Panc1 (cell line): ENCODE results near the gene IFIT3. TPM values are rescaled to one million over a fixed set of nuclear protein-coding genes. Genes with fewer than 3 reads are reported as not detected.

Experiments
- ATAC-seq: fragments of 200-7000 bp; cut with Tn5 transposase; 2 replicates; pipeline ENCODE4 v1.9.1; 2020; ENCODE audit warnings: mild to moderate bottlenecking, moderate library complexity
- BruUV-seq: library from RNA; stranded (reverse); fragments of 400-500 nt; replicated peaks from 2 replicates; lab custom pipeline; 2021; lab: Mats Ljungman, UMichigan
- CTCF ChIA-PET: fragments of 300-600 bp; sonication (Branson Sonifier 250); formaldehyde crosslinking; loops from one replicate; lab custom pipeline; 2022; ENCODE audit warnings: antibody characterized with exemption; lab: Charles Lee
- POLR2A ChIA-PET: fragments of 300-600 bp; sonication (Branson Sonifier 250); formaldehyde crosslinking; loops from one replicate; lab custom pipeline; 2022; ENCODE audit warnings: antibody characterized with exemption; lab: Charles Lee
- DNase-seq: peaks from one replicate; pipeline ENCODE4 v3.0.0-alpha.2; 2010; ENCODE audit warnings: low read depth, low spot score
- H3K27ac ChIP-seq: 2 replicates; pipeline ENCODE4 v1.5.1; 2011; ENCODE audit warnings: mild to moderate bottlenecking, low read length, inconsistent platforms
- H3K27me3 ChIP-seq: fragments of 200-500 bp; sonication (Bioruptor generic); 2 replicates; pipeline ENCODE4 v1.6.0; 2014; ENCODE audit warnings: low read length, inconsistent platforms; ENCODE audit not compliant: control insufficient read depth, insufficient read depth
- H3K36me3 ChIP-seq: fragments of 200-500 bp; sonication (Bioruptor generic); 2 replicates; pipeline ENCODE4 v1.5.1; 2014; ENCODE audit warnings: inconsistent platforms, mild to moderate bottlenecking, low read length, moderate library complexity; ENCODE audit not compliant: control insufficient read depth, insufficient read depth
- H3K4me1 ChIP-seq: 2 replicates; pipeline ENCODE4 v1.5.1; 2011; ENCODE audit warnings: inconsistent platforms, mild to moderate bottlenecking, low read length, moderate library complexity; ENCODE audit not compliant: control insufficient read depth, insufficient read depth
- H3K4me3 ChIP-seq, 2 experiments: 2 replicates each; pipeline ENCODE4 v1.5.1; 2011 to 2012; ENCODE audit warnings: low read depth in 2 of 2, low read length in 2 of 2, mild to moderate bottlenecking in 2 of 2, inconsistent platforms in 1 of 2, moderate library complexity in 1 of 2
- H3K9me3 ChIP-seq: fragments of 200-500 bp; sonication (Bioruptor generic); 2 replicates; pipeline ENCODE4 v1.5.1; 2014; ENCODE audit warnings: low read depth, mild to moderate bottlenecking, inconsistent platforms, low read length, moderate library complexity; ENCODE audit not compliant: control insufficient read depth, insufficient read depth
- CTCF ChIP-seq: fragments of 450-650 bp; IDR thresholded peaks from 2 replicates; pipeline ENCODE4 v1.5.1; 2017; ENCODE audit warnings: mild to moderate bottlenecking
- POLR2AphosphoS5 ChIP-seq: IDR thresholded peaks from 2 replicates; pipeline ENCODE4 v1.6.1; 2012; ENCODE audit warnings: mild to moderate bottlenecking, low read depth, low read length, moderate library complexity
- SIN3A ChIP-seq: IDR thresholded peaks from 2 replicates; pipeline ENCODE4 v1.6.1; 2012; ENCODE audit warnings: low read depth, mild to moderate bottlenecking, low read length, moderate library complexity, borderline replicate concordance; ENCODE audit not compliant: insufficient read depth
- TCF7L2 ChIP-seq: IDR thresholded peaks from 2 replicates; pipeline ENCODE4 v1.6.1; 2011; ENCODE audit warnings: mild to moderate bottlenecking, low read depth, low read length, inconsistent platforms
- in situ Hi-C: cut with HindIII; loops from 2 replicates; pipeline ENCODE4 v1.10.0; 2016; ENCODE audit warnings: low sequenced_read_pairs, low pct_unique_long_range_greater_than_20kb
- intact Hi-C: fragments of 100-400 bp; cut with micrococcal nuclease; formaldehyde crosslinking; loops from one replicate; pipeline ENCODE4 v1.10.0; 2022; ENCODE audit not compliant: unreplicated experiment
- total RNA-seq: library from RNA; stranded (reverse); gene quantifications from one replicate; pipeline ENCODE4 v1.2.1, GENCODE V29; 2021; ENCODE audit not compliant: unreplicated experiment
- TF ChIP-seq, protein P1 (sequence below), 2 experiments: IDR thresholded peaks; 2 replicates each; pipeline ENCODE4 v1.6.1; 2011 to 2012; ENCODE audit warnings: low read depth in 2 of 2, control low read depth in 1 of 2, low read length in 1 of 2, mild to moderate bottlenecking in 1 of 2, moderate library complexity in 1 of 2; ENCODE audit not compliant: insufficient read depth in 1 of 2

IFIT3 gene
- total RNA-seq, 1 experiment from 2014 or later = 29.8 TPM

- Histone ChIP-seq H3K27ac (no peak overlapping the region), H3K9me3 (no peaks in the 10 kb centered on the region), H3K4me1 (peaks cover 26% of the 10 kb centered on the region), H3K4me3 (no peak overlapping the region), H3K36me3 (no peaks in the 10 kb centered on the region), H3K27me3 (no peaks in the 10 kb centered on the region)
- CTCF ChIA-PET = no interaction called here
- intact Hi-C loops = no loop called here
- in situ Hi-C loops = no loop called here
- no peak for ATAC-seq
- no TSS peak for BruUV-seq
- POLR2A ChIA-PET = no interaction called here
- TF ChIP-seq POLR2AphosphoS5 (no peak), SIN3A (no peak), CTCF (no peak), TCF7L2 (no peak)
- TF ChIP-seq, protein P1, sequence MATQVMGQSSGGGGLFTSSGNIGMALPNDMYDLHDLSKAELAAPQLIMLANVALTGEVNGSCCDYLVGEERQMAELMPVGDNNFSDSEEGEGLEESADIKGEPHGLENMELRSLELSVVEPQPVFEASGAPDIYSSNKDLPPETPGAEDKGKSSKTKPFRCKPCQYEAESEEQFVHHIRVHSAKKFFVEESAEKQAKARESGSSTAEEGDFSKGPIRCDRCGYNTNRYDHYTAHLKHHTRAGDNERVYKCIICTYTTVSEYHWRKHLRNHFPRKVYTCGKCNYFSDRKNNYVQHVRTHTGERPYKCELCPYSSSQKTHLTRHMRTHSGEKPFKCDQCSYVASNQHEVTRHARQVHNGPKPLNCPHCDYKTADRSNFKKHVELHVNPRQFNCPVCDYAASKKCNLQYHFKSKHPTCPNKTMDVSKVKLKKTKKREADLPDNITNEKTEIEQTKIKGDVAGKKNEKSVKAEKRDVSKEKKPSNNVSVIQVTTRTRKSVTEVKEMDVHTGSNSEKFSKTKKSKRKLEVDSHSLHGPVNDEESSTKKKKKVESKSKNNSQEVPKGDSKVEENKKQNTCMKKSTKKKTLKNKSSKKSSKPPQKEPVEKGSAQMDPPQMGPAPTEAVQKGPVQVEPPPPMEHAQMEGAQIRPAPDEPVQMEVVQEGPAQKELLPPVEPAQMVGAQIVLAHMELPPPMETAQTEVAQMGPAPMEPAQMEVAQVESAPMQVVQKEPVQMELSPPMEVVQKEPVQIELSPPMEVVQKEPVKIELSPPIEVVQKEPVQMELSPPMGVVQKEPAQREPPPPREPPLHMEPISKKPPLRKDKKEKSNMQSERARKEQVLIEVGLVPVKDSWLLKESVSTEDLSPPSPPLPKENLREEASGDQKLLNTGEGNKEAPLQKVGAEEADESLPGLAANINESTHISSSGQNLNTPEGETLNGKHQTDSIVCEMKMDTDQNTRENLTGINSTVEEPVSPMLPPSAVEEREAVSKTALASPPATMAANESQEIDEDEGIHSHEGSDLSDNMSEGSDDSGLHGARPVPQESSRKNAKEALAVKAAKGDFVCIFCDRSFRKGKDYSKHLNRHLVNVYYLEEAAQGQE (IDR thresholded peaks at IDR 0.05; ENCODE audit: insufficient read depth in 1 of 2, low read depth in 2 of 2, low read length in 1 of 2) = no peak
- no peak for DNase-seq
Observed at GRCh38 chr10:89335226-89335625, 7.4 kb downstream of the IFIT3 start.

- H3K36me3 ChIP-seq = no peaks in the 10 kb centered on the region
- ChIA-PET CTCF (no interaction called here), POLR2A (no interaction called here)
- ATAC-seq (no peak), DNase-seq (no peak)
- H3K27ac ChIP-seq = no peak overlapping the region
- BruUV-seq = no TSS peak
- intact Hi-C loops = no loop called here
- H3K4me1 ChIP-seq = peaks cover 19% of the 10 kb centered on the region
- no peaks in the 10 kb centered on the region for H3K27me3 ChIP-seq
- no peaks in the 10 kb centered on the region for H3K9me3 ChIP-seq
- TF ChIP-seq TCF7L2 (no peak), CTCF (no peak), POLR2AphosphoS5 (no peak), SIN3A (no peak)
- TF ChIP-seq, protein P1 (IDR thresholded peaks at IDR 0.05; ENCODE audit: insufficient read depth in 1 of 2, low read depth in 2 of 2, low read length in 1 of 2) = no peak
- H3K4me3 ChIP-seq = no peak overlapping the region
- in situ Hi-C loops = no loop called here
Observed at GRCh38 chr10:89336241-89336640, 8.4 kb downstream of the IFIT3 start.
